HEK293 (cell line): ENCODE data around the gene PCF11.
A peak's percentile ranks its signal among the peaks of the same experiment; 100 is the strongest.
"Not testable (repeated sequence)": the region's sequence is repeated elsewhere in the genome, so short reads cannot be mapped to it uniquely, and the experiment has no call there.

Experiments
- CTCF ChIA-PET: fragments of 350-600 bp; formaldehyde crosslinking; extraction: SDS; loops from one replicate; lab custom pipeline; 2021; ENCODE audit warnings: antibody characterized with exemption; lab: Yijun Ruan, JAX
- POLR2A ChIA-PET: fragments of 300-600 bp; formaldehyde crosslinking; extraction: SDS; loops from one replicate; lab custom pipeline; 2020; ENCODE audit warnings: antibody characterized with exemption, inconsistent platforms; lab: Yijun Ruan, JAX
- H3K27ac ChIP-seq: fragments of 200-500 bp; sonication (Bioruptor generic); 2 replicates; pipeline ENCODE4 v1.5.1; 2014; ENCODE audit warnings: low read depth, low read length, control low read depth, inconsistent platforms; ENCODE audit errors: extremely low read depth
- H3K36me3 ChIP-seq, 2 experiments: fragments of 200-500 bp in 1 of 2; sonication (Bioruptor generic) in 1 of 2; 1 replicate in 1 of 2; 2 replicates in 1 of 2; pipeline ENCODE4 v1.5.1; 2014 to 2017; ENCODE audit warnings: inconsistent platforms in 2 of 2, low read length in 2 of 2; ENCODE audit not compliant: control insufficient read depth in 2 of 2, insufficient read depth in 1 of 2
- H3K4me1 ChIP-seq: fragments of 200-500 bp; sonication (Bioruptor generic); 2 replicates; pipeline ENCODE4 v1.5.1; 2014; ENCODE audit warnings: mild to moderate bottlenecking, low read length, inconsistent platforms; ENCODE audit not compliant: control insufficient read depth, insufficient read depth
- H3K4me3 ChIP-seq: 2 replicates; pipeline ENCODE4 v1.5.1; 2011; ENCODE audit warnings: low read depth, mild to moderate bottlenecking, control low read depth, low read length, moderate library complexity
- H3K9me3 ChIP-seq: fragments of 200-500 bp; sonication (Bioruptor generic); 2 replicates; pipeline ENCODE4 v1.5.1; 2014; ENCODE audit warnings: low read depth, low read length, inconsistent platforms; ENCODE audit not compliant: control insufficient read depth, insufficient read depth
- BCL11A ChIP-seq: fragments of 450-650 bp; formaldehyde crosslinking; IDR thresholded peaks from 2 replicates; pipeline ENCODE4 v1.5.1; 2016; ENCODE audit warnings: low read depth, missing biosample characterization, missing genetic modification characterization
- YY2 ChIP-seq: fragments of 450-650 bp; formaldehyde crosslinking; IDR thresholded peaks from 2 replicates; pipeline ENCODE4 v1.5.1; 2016; ENCODE audit warnings: missing biosample characterization, missing genetic modification characterization
- ZNF140 ChIP-seq: fragments of 450-650 bp; formaldehyde crosslinking; IDR thresholded peaks from 2 replicates; pipeline ENCODE4 v1.5.1; 2016; ENCODE audit warnings: missing biosample characterization, missing genetic modification characterization
- ZNF155 ChIP-seq: fragments of 450-650 bp; formaldehyde crosslinking; IDR thresholded peaks from 2 replicates; pipeline ENCODE4 v1.5.1; 2016; ENCODE audit warnings: missing biosample characterization, missing genetic modification characterization
- ZNF266 ChIP-seq: fragments of 450-650 bp; formaldehyde crosslinking; IDR thresholded peaks from 2 replicates; pipeline ENCODE4 v1.5.1; 2016; ENCODE audit warnings: missing biosample characterization, missing genetic modification characterization, low read depth
- ZNF366 ChIP-seq: fragments of 450-650 bp; formaldehyde crosslinking; conservative IDR thresholded peaks from 2 replicates; pipeline ENCODE4 v1.5.1; 2016; ENCODE audit warnings: missing biosample characterization, missing genetic modification characterization
- ZNF510 ChIP-seq: fragments of 450-650 bp; formaldehyde crosslinking; IDR thresholded peaks from 2 replicates; pipeline ENCODE4 v1.5.1; 2018; ENCODE audit warnings: mild to moderate bottlenecking, missing genetic modification characterization, missing biosample characterization; ENCODE audit not compliant: insufficient replicate concordance
- ZNF561 ChIP-seq: fragments of 450-650 bp; IDR thresholded peaks from 2 replicates; pipeline ENCODE4 v1.5.1; 2018; ENCODE audit warnings: missing biosample characterization, missing genetic modification characterization, borderline replicate concordance
- TF ChIP-seq, protein P1 (sequence below): fragments of 450-650 bp; formaldehyde crosslinking; IDR thresholded peaks from 2 replicates; pipeline ENCODE4 v1.5.1; 2017; ENCODE audit warnings: missing biosample characterization, missing genetic modification characterization
- TF ChIP-seq, protein P2 (sequence below): IDR thresholded peaks from 2 replicates; pipeline ENCODE4 v1.6.1; 2011; ENCODE audit warnings: mild to moderate bottlenecking, low read depth, low read length, borderline replicate concordance
- TF ChIP-seq, protein P3 (sequence below): fragments of 450-650 bp; formaldehyde crosslinking; IDR thresholded peaks from 2 replicates; pipeline ENCODE4 v1.5.1; 2016; ENCODE audit warnings: missing biosample characterization, missing genetic modification characterization

PCF11 gene

DNA sequence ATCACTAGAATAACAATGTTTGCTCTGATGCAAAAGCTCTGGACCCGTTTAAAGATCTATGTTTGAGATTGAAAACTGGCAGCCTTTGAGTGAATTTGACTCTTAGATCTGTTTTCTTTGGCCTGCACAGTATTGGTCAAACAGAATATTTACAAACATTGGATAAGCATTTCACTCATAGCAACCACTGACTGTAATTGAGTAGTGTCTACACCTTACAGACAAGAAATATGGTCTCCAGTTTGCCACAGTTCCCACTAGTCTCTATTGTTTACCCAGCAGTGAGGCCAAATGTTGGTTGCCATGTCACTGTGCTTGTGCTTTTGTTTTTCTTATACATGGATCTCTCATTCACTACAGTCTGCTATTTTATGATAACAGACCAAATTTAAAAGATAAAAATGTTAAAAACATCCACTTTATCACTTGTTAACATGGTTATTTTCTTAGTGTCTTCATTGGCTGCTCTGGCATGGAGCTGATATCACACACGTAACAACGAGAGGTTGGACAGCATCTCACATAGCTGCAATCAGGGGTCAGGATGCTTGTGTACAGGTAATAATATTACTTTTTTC lies 48.8 kb downstream of the PCF11 start (continued):
- TF ChIP-seq ZNF140 = no peak

DNA sequence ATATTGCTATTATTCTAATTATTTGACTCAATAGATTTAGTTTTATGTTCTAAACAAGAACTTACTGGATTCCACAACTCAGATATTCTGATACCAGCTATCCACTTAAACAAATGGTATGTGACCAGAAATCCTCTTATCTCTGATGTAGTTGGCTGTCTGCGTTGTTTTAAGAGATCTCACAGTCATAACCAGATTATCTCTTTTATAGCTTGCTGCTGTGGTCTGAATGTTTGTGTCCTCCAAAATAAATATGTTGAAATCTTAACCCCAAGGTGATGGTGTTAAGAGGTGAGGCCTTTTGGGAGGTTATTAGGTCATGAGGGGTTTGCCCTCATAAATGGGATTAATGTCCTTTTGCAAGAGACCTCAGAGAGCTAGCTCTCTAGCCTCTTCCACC lies 49.3 kb downstream of the PCF11 start:
- POLR2A ChIA-PET = no interaction called here

DNA sequence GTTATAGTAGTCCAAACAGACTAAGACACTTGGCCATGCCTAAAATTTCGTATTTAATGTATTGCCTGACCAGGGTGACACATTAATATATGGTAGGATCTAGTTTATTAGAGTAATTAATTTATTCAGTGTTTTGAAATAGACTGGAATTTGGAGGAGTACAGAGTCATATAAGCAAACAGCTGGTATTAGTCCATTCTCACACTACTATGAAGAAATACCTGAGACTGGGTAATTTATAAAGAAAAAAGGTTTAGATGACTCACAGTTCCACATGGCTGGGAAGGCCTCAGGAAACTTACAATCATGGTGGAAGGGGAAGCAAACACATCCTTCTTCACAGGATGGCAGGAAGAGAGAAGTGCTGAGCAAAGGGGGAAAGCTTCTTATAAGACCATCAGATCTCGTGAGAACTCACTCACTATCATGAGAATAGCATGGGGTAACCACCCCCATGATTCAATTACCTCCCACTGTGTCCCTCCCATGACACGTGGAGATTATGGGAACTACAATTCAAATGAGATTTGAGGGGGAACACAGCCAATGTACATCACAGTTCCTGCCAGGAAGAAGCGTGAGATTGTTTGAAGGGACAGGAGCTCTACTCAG lies 49.9 kb downstream of the PCF11 start:
- H3K9me3 ChIP-seq, POLR2A ChIA-PET: not testable (repeated sequence)
- CTCF ChIA-PET = interaction anchor here (0.6 kb wide), 1 partner anchor 406 kb away, joined by 6 read pairs; no protein-coding TSS in a partner anchor
- TF ChIP-seq, protein P1, sequence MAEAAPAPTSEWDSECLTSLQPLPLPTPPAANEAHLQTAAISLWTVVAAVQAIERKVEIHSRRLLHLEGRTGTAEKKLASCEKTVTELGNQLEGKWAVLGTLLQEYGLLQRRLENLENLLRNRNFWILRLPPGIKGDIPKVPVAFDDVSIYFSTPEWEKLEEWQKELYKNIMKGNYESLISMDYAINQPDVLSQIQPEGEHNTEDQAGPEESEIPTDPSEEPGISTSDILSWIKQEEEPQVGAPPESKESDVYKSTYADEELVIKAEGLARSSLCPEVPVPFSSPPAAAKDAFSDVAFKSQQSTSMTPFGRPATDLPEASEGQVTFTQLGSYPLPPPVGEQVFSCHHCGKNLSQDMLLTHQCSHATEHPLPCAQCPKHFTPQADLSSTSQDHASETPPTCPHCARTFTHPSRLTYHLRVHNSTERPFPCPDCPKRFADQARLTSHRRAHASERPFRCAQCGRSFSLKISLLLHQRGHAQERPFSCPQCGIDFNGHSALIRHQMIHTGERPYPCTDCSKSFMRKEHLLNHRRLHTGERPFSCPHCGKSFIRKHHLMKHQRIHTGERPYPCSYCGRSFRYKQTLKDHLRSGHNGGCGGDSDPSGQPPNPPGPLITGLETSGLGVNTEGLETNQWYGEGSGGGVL (tag by site-specific recombination) = peak; percentile 16; the same call in 1 of the 2 replicates
- TF ChIP-seq, all 188 proteins: peak for 1; not testable (repeated sequence) for 187
- not testable (repeated sequence) for H3K4me1 ChIP-seq, H3K4me3 ChIP-seq, H3K27ac ChIP-seq
- H3K36me3 ChIP-seq = peaks cover 0 to 24% of the 10 kb centered on the region in 2 experiments; a peak in 2 of 3 replicates

More for the DNA sequence above, 49.3 kb downstream of the PCF11 start:
- H3K4me1 ChIP-seq = no peaks in the 10 kb centered on the region
- CTCF ChIA-PET = interaction anchor here (0.5 to 0.6 kb wide), 2 partner anchors 45 to 405 kb away, joined by 3 to 6 read pairs; no protein-coding TSS in a partner anchor
- no peaks in the 10 kb centered on the region for H3K9me3 ChIP-seq
- no peak overlapping the region for H3K27ac ChIP-seq
- H3K36me3 ChIP-seq = peaks cover 0 to 24% of the 10 kb centered on the region in 2 experiments; a peak in 1 of 3 replicates
- H3K4me3 ChIP-seq = no peak overlapping the region
- no peak for TF ChIP-seq ZNF366 (tag by site-specific recombination)
- TF ChIP-seq, protein P2, sequence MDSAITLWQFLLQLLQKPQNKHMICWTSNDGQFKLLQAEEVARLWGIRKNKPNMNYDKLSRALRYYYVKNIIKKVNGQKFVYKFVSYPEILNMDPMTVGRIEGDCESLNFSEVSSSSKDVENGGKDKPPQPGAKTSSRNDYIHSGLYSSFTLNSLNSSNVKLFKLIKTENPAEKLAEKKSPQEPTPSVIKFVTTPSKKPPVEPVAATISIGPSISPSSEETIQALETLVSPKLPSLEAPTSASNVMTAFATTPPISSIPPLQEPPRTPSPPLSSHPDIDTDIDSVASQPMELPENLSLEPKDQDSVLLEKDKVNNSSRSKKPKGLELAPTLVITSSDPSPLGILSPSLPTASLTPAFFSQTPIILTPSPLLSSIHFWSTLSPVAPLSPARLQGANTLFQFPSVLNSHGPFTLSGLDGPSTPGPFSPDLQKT = no peak
- no peak for TF ChIP-seq ZNF561 (tag by site-specific recombination)
- no peak for TF ChIP-seq YY2
- TF ChIP-seq ZNF510 = no peak
- TF ChIP-seq ZNF266 (tag by site-specific recombination) = no peak
- TF ChIP-seq ZNF155 (tag by site-specific recombination) = no peak

DNA sequence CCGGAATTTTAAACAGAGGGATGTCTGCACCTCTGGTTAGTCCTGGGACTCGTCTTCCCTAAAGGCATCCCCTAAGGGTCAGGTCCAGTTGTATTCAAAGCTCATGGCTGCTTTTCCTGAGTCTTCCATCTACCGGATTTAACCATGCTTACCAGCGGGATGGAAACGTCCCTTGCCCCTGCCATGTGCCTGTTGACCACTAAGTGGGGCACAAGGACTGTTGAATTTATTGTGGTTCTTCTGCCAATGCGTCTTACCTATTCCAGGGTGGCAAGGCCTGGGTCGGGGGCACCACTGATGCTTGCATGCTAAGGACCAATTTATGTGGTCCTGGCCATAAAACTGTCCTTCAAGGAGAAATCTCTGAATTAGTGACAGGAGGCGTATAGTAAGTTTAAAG lies 62.2 kb downstream of the PCF11 start:
- H3K4me3 ChIP-seq = no peak overlapping the region
- no peak overlapping the region for H3K27ac ChIP-seq
- POLR2A ChIA-PET = no interaction called here
- TF ChIP-seq BCL11A = no peak
- TF ChIP-seq, protein P3, sequence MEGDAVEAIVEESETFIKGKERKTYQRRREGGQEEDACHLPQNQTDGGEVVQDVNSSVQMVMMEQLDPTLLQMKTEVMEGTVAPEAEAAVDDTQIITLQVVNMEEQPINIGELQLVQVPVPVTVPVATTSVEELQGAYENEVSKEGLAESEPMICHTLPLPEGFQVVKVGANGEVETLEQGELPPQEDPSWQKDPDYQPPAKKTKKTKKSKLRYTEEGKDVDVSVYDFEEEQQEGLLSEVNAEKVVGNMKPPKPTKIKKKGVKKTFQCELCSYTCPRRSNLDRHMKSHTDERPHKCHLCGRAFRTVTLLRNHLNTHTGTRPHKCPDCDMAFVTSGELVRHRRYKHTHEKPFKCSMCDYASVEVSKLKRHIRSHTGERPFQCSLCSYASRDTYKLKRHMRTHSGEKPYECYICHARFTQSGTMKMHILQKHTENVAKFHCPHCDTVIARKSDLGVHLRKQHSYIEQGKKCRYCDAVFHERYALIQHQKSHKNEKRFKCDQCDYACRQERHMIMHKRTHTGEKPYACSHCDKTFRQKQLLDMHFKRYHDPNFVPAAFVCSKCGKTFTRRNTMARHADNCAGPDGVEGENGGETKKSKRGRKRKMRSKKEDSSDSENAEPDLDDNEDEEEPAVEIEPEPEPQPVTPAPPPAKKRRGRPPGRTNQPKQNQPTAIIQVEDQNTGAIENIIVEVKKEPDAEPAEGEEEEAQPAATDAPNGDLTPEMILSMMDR (tag by site-specific recombination) = peak; percentile 33; the same call in 1 of the 2 replicates
- TF ChIP-seq, all 188 proteins: peak for 1
- CTCF ChIA-PET = no interaction called here
- no peaks in the 10 kb centered on the region for H3K9me3 ChIP-seq
- no peaks in the 10 kb centered on the region for H3K4me1 ChIP-seq
- H3K36me3 ChIP-seq = no peaks in the 10 kb centered on the region
